ENCODE measurements around the gene TACC2. TPM values are rescaled to one million over a fixed set of nuclear protein-coding genes. Genes with fewer than 3 reads are reported as not detected.

TACC2 gene
- total RNA-seq, 2 donors from 2014 or later = 0.19 TPM; not detected in 1

- no peaks in the 10 kb centered on the region for H3K4me1 Mint-ChIP-seq (ENCODE audit: low read depth)
- no peaks in the 10 kb centered on the region for H3K27me3 Mint-ChIP-seq (ENCODE audit: low read depth)
- no peak overlapping the region for H3K27ac Mint-ChIP-seq
- ATAC-seq (replicated peaks in 1 of 2) = no peak
- H3K36me3 Mint-ChIP-seq (ENCODE audit: insufficient read depth in 2 of 2) = no peaks in the 10 kb centered on the region
- H3K9me3 Mint-ChIP-seq = no peaks in the 10 kb centered on the region
- H3K4me3 Mint-ChIP-seq = no peak overlapping the region
- DNase-seq = no peak
These were observed 132.1 kb downstream of the TACC2 start for GRCh38 chr10:122121059-122121458.

DNA sequence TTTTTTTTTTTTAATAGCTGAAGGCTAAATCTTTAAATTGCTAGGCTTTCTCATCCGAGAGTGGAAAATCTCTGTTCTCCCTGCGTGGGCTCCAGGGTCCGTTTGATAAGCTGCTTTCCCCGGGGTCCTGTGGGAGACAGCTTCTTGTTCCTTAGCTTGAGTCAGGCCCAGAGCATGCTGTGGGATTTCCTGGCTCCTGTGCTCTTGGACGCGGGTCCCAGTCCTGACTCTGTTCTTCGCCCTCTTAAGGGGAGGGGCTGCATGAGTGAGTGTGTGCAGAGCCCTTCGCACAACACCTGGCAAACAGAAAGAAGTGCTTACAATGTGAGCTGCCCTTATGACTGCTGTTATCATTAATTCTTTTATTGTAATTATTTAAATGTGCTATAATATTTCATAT is 133.5 kb downstream of the TACC2 start:
- H3K4me1 Mint-ChIP-seq (ENCODE audit: low read depth) = no peaks in the 10 kb centered on the region

GRCh38 chr10:122123186-122123585 is 134.2 kb downstream of the TACC2 start:
- H3K4me1 Mint-ChIP-seq (ENCODE audit: low read depth) = no peaks in the 10 kb centered on the region
- no peak overlapping the region for H3K27ac Mint-ChIP-seq
- no peak for DNase-seq
- no peak overlapping the region for H3K4me3 Mint-ChIP-seq
- no peaks in the 10 kb centered on the region for H3K9me3 Mint-ChIP-seq
- H3K27me3 Mint-ChIP-seq (ENCODE audit: low read depth) = no peaks in the 10 kb centered on the region
- no peaks in the 10 kb centered on the region for H3K36me3 Mint-ChIP-seq (ENCODE audit: insufficient read depth in 2 of 2)
- no peak for ATAC-seq (replicated peaks in 1 of 2)

More for the DNA sequence above, 133.5 kb downstream of the TACC2 start:
- ATAC-seq (replicated peaks in 1 of 2) = no peak
- Mint-ChIP-seq H3K27ac (no peak overlapping the region), H3K27me3 (ENCODE audit: low read depth) (no peaks in the 10 kb centered on the region), H3K9me3 (no peaks in the 10 kb centered on the region), H3K4me3 (no peak overlapping the region), H3K36me3 (ENCODE audit: insufficient read depth in 2 of 2) (no peaks in the 10 kb centered on the region)
- no peak for DNase-seq

DNA sequence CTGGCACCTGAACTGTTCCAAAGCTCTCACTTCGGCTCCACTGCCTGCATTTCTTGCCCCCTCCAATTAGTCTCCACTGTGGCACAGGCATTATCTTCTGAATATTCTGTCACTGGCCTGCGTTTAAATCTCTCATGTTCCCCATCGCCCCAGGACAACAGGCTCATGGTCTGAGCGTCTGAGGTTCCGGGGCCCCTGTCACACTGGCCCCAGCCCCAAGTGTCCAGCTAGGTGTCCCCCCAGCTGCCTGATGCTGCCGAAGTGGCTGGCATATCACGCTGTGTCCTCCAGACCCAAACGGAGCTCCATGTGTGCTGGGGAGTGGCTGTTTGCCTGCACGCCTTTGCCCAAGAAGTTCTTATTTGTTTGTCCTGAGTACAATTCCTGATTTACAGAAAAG is 135.4 kb downstream of the TACC2 start:
- DNase-seq (no peak), ATAC-seq (replicated peaks in 1 of 2) (no peak)
- Mint-ChIP-seq H3K27ac (no peak overlapping the region), H3K27me3 (ENCODE audit: low read depth) (no peaks in the 10 kb centered on the region), H3K9me3 (no peaks in the 10 kb centered on the region), H3K36me3 (ENCODE audit: insufficient read depth in 2 of 2) (no peaks in the 10 kb centered on the region), H3K4me3 (no peak overlapping the region), H3K4me1 (ENCODE audit: low read depth) (no peaks in the 10 kb centered on the region)

- no peak for ATAC-seq (replicated peaks in 1 of 2)
- H3K9me3 Mint-ChIP-seq = no peaks in the 10 kb centered on the region
- H3K27ac Mint-ChIP-seq = no peak overlapping the region
- no peaks in the 10 kb centered on the region for H3K36me3 Mint-ChIP-seq (ENCODE audit: insufficient read depth in 2 of 2)
- H3K4me1 Mint-ChIP-seq (ENCODE audit: low read depth) = no peaks in the 10 kb centered on the region
- H3K4me3 Mint-ChIP-seq = no peak overlapping the region
- no peaks in the 10 kb centered on the region for H3K27me3 Mint-ChIP-seq (ENCODE audit: low read depth)
- DNase-seq = no peak
These were observed 135.8 kb downstream of the TACC2 start for GRCh38 chr10:122124808-122125207.

GRCh38 chr10:122126763-122127659 is 138.0 kb downstream of the TACC2 start:
- no peak overlapping the region for H3K27ac Mint-ChIP-seq
- H3K27me3 Mint-ChIP-seq (ENCODE audit: low read depth) = no peaks in the 10 kb centered on the region
- DNase-seq (no peak), ATAC-seq (replicated peaks in 1 of 2) (no peak)
- no peak overlapping the region for H3K4me3 Mint-ChIP-seq
- no peaks in the 10 kb centered on the region for H3K9me3 Mint-ChIP-seq
- no peaks in the 10 kb centered on the region for H3K36me3 Mint-ChIP-seq (ENCODE audit: insufficient read depth in 2 of 2)
- no peaks in the 10 kb centered on the region for H3K4me1 Mint-ChIP-seq (ENCODE audit: low read depth)

GRCh38 chr10:122127943-122128342 is 139.0 kb downstream of the TACC2 start:
- H3K27me3 Mint-ChIP-seq (ENCODE audit: low read depth) = peaks cover 3% of the 10 kb centered on the region
- H3K4me3 Mint-ChIP-seq = no peak overlapping the region
- DNase-seq (no peak), ATAC-seq (replicated peaks in 1 of 2) (no peak)
- H3K9me3 Mint-ChIP-seq = no peaks in the 10 kb centered on the region
- H3K27ac Mint-ChIP-seq = no peak overlapping the region
- no peaks in the 10 kb centered on the region for H3K36me3 Mint-ChIP-seq (ENCODE audit: insufficient read depth in 2 of 2)
- no peaks in the 10 kb centered on the region for H3K4me1 Mint-ChIP-seq (ENCODE audit: low read depth)

DNA sequence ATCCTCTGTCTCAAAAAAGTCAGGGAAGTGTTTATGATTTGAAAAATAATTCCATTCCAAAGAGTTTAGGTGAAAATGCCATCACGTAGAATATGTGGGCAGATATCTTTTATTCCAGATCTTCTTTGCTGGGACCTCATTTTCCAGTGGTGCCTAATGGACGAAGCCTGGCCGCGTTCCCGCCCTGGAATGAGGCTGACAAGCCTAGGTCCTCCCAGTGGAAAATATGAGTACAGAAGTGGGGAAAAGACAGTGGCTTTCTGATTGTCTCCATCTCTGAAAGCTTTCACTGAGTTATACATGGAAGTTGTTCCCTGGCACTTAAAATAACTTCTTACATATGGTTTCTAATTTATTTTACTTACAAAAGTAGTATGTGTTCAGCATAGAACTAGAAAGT is 139.4 kb downstream of the TACC2 start:
- Mint-ChIP-seq H3K27ac (no peak overlapping the region), H3K27me3 (ENCODE audit: low read depth) (peaks cover 7% of the 10 kb centered on the region), H3K9me3 (no peaks in the 10 kb centered on the region), H3K36me3 (ENCODE audit: insufficient read depth in 2 of 2) (no peaks in the 10 kb centered on the region), H3K4me3 (no peak overlapping the region), H3K4me1 (ENCODE audit: low read depth) (no peaks in the 10 kb centered on the region)
- DNase-seq (no peak), ATAC-seq (replicated peaks in 1 of 2) (no peak)

DNA sequence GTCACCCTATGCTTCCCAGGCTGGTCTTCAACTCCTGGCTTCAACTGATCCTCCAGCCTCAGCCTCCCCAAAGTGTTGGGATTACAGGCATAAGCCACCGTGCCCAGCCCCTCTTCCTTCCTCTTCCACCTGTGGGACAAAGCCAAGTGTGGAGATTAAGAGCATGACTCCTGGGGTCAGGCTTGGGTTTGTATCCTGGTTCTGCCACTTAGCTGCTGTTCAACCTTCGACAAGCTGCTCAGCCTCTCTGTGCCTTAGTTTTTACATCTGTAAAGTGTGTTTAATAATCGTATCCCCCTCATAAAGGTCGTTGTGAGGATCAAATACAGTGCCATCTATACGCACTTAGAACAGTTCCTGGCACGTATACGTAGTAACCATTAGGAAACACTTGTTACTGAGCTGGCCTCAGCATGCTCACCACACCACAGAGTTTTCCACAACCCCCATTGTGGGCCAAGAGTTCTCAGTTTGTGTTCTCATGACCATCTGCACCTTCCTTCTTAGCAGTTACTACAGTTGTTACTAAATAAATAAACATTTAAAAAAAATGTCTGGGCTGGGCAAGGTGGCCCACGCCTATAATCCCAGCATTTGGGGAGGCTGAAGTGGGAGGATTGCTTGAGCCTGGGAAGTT is 141.6 kb downstream of the TACC2 start:
- ATAC-seq (replicated peaks in 1 of 2) = no peak
- Mint-ChIP-seq H3K9me3 (no peaks in the 10 kb centered on the region), H3K4me3 (no peak overlapping the region), H3K27me3 (ENCODE audit: low read depth) (peaks cover 8% of the 10 kb centered on the region), H3K27ac (no peak overlapping the region), H3K4me1 (ENCODE audit: low read depth) (no peaks in the 10 kb centered on the region), H3K36me3 (ENCODE audit: insufficient read depth in 2 of 2) (no peaks in the 10 kb centered on the region)
- DNase-seq = no peak

DNA sequence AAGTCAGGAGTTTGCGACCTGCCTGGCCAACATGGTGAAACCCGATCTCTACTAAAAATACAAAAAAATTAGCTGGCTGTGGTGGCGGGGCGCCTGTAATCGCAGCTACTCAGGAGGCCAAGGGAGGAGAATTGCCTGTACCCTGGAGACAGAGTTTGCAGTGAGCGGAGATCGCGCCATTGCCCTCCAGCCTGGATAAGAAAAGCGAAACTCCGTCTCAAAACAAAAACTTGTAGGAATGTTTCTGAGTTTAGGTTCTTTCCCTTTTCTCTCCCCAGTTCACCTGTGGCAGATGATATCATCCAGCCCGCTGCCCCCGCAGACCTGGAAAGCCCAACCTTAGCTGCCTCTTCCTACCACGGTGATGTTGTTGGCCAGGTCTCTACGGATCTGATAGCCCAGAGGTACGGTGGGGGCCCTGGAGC is 143.4 kb downstream of the TACC2 start:
- H3K4me3 Mint-ChIP-seq = no peak overlapping the region
- H3K9me3 Mint-ChIP-seq = no peaks in the 10 kb centered on the region
- no peaks in the 10 kb centered on the region for H3K4me1 Mint-ChIP-seq (ENCODE audit: low read depth)
- H3K27me3 Mint-ChIP-seq (ENCODE audit: low read depth) = peaks cover 8% of the 10 kb centered on the region
- H3K36me3 Mint-ChIP-seq (ENCODE audit: insufficient read depth in 2 of 2) = no peaks in the 10 kb centered on the region
- ATAC-seq (replicated peaks in 1 of 2) = no peak
- no peak overlapping the region for H3K27ac Mint-ChIP-seq
- no peak for DNase-seq

DNA sequence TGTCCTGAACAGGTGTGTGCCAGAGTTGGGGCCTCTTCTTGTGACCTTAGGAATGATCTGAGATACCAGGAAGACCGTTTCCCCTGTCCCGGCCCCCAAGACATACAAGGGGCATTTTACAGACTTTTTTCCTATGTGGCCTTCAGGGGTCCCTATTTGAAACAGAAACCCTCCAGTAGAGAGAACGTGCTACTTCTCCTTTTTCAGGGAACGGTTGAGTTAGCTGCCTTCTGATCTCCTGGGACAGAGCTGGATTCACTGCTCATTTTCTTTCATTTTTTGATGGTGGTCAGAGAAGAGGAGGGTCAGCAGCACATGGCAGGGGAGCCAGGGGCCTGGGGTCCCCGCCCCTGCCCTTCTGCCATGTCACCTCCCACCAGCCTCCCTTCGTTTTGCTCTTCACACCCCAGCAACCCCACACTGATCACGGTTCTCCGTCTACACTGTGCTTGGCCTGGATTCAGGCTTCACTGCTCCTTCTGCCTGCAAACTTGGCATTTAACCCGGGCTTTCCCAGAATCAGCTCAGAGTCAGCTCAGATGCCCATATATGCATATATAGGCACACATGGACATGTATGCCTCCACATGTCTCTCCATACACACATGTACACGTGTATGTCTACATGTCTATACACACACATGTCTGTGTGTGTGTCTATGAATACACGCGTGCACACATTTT is 144.1 kb downstream of the TACC2 start:
- Mint-ChIP-seq H3K4me1 (ENCODE audit: low read depth) (no peaks in the 10 kb centered on the region), H3K36me3 (ENCODE audit: insufficient read depth in 2 of 2) (no peaks in the 10 kb centered on the region), H3K27me3 (ENCODE audit: low read depth) (peaks cover 8% of the 10 kb centered on the region), H3K4me3 (no peak overlapping the region), H3K27ac (no peak overlapping the region), H3K9me3 (no peaks in the 10 kb centered on the region)
- no peak for DNase-seq
- no peak for ATAC-seq (replicated peaks in 1 of 2)

DNA sequence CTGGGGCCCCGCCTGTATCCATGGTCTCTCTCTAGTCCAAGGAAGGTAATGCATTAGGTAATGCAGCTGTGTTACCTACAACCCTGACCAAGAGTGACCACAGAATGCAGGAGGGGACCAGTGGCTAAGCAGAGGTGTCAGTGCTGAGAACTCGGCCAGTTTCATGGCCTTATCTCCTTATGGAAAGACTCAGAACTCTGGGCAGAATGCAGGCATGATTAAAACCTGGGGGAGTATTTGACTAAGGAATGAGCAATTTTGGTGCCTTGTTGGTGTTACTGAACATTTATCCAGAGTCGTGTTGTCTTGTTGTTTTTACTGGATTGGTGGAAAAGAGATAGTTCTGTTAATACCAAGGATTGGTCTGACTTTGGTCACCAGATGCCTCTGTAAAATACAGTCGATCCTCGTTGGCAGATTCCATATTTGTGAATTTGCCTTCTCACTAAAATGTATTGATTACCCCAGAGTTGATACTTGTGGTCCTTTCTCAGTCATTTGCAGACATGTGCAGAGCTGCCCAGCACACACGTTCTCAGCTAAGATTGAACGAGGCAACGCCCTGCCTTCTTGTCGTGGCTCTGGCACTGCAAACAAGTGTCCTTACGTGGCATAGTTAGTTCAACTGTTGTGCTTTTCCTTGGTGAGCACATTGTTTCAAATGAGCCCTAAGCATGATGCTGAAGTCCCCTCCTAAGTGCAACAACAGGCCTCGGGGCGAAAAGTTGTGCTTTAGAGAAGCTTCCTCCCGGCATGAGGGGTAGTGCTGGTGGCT is 146.5 kb downstream of the TACC2 start:
- no peaks in the 10 kb centered on the region for H3K36me3 Mint-ChIP-seq (ENCODE audit: insufficient read depth in 2 of 2)
- no peak for ATAC-seq (replicated peaks in 1 of 2)
- H3K9me3 Mint-ChIP-seq = no peaks in the 10 kb centered on the region

More for the DNA sequence above, 146.5 kb downstream of the TACC2 start:
- Mint-ChIP-seq H3K27me3 (ENCODE audit: low read depth) (peaks cover 13% of the 10 kb centered on the region), H3K4me1 (ENCODE audit: low read depth) (no peaks in the 10 kb centered on the region), H3K4me3 (no peak overlapping the region), H3K27ac (no peak overlapping the region)
- DNase-seq = no peak
